ENCODE data around the gene PRMT3.

The PRMT3 gene

DNA sequence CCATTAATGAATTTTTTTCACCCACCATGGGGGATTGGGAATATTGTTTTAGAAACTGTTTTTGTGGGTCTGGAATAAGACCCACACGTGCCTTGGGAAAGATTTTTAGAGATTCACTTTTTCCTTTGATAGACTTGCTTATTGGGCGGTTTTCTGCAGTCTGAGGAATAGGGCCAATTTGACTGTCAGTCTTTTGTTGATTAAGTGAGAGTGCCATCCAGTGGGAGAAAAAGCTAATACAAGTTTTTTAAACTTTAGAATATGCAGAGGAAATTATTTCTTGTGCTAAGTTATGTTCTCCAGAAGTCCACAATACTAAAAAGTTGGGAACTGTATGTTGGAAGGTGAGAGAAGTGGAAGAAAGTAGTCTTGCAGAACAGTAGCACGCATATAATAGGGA, 56.1 kb downstream of the PRMT3 start:
- no peak overlapping the region for H3K4me3 ChIP-seq (ENCODE audit: low read depth, low read length)
- no peak overlapping the region for H3K27ac ChIP-seq
- TF ChIP-seq, protein P1, sequence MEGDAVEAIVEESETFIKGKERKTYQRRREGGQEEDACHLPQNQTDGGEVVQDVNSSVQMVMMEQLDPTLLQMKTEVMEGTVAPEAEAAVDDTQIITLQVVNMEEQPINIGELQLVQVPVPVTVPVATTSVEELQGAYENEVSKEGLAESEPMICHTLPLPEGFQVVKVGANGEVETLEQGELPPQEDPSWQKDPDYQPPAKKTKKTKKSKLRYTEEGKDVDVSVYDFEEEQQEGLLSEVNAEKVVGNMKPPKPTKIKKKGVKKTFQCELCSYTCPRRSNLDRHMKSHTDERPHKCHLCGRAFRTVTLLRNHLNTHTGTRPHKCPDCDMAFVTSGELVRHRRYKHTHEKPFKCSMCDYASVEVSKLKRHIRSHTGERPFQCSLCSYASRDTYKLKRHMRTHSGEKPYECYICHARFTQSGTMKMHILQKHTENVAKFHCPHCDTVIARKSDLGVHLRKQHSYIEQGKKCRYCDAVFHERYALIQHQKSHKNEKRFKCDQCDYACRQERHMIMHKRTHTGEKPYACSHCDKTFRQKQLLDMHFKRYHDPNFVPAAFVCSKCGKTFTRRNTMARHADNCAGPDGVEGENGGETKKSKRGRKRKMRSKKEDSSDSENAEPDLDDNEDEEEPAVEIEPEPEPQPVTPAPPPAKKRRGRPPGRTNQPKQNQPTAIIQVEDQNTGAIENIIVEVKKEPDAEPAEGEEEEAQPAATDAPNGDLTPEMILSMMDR (IDR thresholded peaks at IDR 0.05; ENCODE audit: low read depth, low read length), result no peak; the same call in 1 of the 2 replicates
- no peak for DNase-seq
- H3K36me3 ChIP-seq, result no peaks in the 10 kb centered on the region
- H3K9me3 ChIP-seq (ENCODE audit: severe bottlenecking), result no peaks in the 10 kb centered on the region
- no peaks in the 10 kb centered on the region for H3K27me3 ChIP-seq (ENCODE audit: insufficient read depth, low read depth, severe bottlenecking)

DNA sequence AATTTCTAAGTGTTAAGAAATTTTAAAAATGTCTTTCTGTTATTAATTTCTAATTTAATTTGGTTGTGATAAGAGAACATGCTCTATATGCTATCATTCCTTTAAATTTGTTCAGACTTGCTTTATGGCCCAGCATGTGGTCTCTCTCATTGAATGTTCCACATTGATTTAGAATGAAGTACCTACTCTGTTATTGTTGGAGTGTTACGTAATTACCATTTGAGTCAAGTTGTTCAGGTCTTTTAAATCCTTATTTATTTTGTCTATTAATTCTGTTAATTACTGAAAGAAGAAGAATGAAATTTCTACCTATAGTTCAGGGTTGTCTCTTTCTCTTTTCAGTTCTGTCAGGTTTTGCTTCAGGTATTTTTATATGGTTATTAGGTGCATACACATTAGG, 57.0 kb downstream of the PRMT3 start:
- TF ChIP-seq, protein P1 (IDR thresholded peaks at IDR 0.05; ENCODE audit: low read depth, low read length), result no peak
- H3K27me3 ChIP-seq (ENCODE audit: insufficient read depth, low read depth, severe bottlenecking), result no peaks in the 10 kb centered on the region
- H3K36me3 ChIP-seq, result no peaks in the 10 kb centered on the region
- no peaks in the 10 kb centered on the region for H3K9me3 ChIP-seq (ENCODE audit: severe bottlenecking)
- no peak overlapping the region for H3K27ac ChIP-seq
- no peak for DNase-seq
- no peak overlapping the region for H3K4me3 ChIP-seq (ENCODE audit: low read depth, low read length)

DNA sequence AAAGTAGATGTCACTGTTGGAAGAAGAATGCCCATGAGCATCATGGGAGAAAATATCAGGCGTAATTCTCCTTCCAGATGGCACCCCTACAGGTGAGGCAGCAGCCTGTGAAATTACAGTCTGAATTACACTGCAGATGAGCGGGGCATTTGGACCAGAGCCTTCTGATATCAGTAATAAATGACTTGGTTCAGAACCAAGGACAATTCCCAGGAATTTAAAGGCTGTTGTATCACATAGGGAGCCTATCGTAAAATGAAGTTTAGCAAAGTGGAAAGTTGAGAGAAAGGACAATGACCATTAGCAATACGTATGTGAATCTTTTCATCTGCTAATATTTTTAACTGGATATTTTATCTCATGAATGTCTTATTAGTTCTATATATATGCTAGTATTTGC, 61.3 kb downstream of the PRMT3 start:
- H3K9me3 ChIP-seq (ENCODE audit: severe bottlenecking), result no peaks in the 10 kb centered on the region
- no peak overlapping the region for H3K4me3 ChIP-seq (ENCODE audit: low read depth, low read length)
- no peaks in the 10 kb centered on the region for H3K36me3 ChIP-seq
- TF ChIP-seq, protein P1 (IDR thresholded peaks at IDR 0.05; ENCODE audit: low read depth, low read length), result no peak
- H3K27ac ChIP-seq, result no peak overlapping the region
- no peaks in the 10 kb centered on the region for H3K27me3 ChIP-seq (ENCODE audit: insufficient read depth, low read depth, severe bottlenecking)
- no peak for DNase-seq

DNA sequence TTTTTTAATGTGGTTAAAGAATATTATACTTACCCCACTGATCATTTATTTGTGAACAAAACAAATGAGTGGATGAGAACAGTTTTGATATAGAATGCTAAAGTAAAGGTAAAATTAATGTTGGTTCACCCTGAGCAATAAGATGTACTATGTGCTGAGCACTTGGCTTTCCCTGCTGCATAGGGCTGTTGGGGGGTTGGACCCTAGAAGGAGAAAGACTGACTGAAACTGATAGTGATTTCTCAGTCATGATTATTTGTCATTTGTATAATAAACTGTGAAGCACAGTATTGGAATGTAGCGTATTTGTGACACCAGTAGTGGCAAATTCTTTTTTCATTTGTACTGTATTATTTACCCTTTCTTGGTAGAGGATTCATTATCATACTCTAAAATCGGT, 63.3 kb downstream of the PRMT3 start:
- no peak overlapping the region for H3K27ac ChIP-seq
- TF ChIP-seq, protein P1 (IDR thresholded peaks at IDR 0.05; ENCODE audit: low read depth, low read length), result no peak

DNA sequence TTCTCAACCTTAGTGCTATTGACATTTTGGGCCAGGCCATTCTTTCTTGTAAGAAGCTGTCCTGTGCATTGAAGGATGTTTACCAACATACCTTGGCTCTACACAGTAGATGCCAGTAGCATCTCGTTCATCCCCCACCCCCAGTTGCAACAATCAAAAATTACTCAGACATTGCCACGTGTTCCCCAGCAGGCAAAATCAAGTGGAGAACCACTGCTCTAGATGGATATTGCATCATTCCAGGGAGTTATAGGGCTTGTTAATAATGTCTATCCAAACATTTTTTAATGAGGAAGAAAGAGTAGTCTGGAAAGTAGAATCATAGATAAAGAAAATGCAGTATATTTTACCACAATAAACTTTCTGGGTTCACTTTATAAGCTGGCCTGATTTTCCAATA, 64.1 kb downstream of the PRMT3 start:
- Histone ChIP-seq H3K27me3 (ENCODE audit: insufficient read depth, low read depth, severe bottlenecking) (no peaks in the 10 kb centered on the region), H3K36me3 (no peaks in the 10 kb centered on the region), H3K27ac (no peak overlapping the region), H3K9me3 (ENCODE audit: severe bottlenecking) (no peaks in the 10 kb centered on the region), H3K4me3 (ENCODE audit: low read depth, low read length) (no peak overlapping the region)
- no peak for DNase-seq
- TF ChIP-seq, protein P1 (IDR thresholded peaks at IDR 0.05; ENCODE audit: low read depth, low read length), result no peak

More for the DNA sequence above, 63.3 kb downstream of the PRMT3 start:
- no peak overlapping the region for H3K4me3 ChIP-seq (ENCODE audit: low read depth, low read length)
- no peaks in the 10 kb centered on the region for H3K27me3 ChIP-seq (ENCODE audit: insufficient read depth, low read depth, severe bottlenecking)
- DNase-seq, result no peak
- H3K36me3 ChIP-seq, result no peaks in the 10 kb centered on the region
- no peaks in the 10 kb centered on the region for H3K9me3 ChIP-seq (ENCODE audit: severe bottlenecking)

DNA sequence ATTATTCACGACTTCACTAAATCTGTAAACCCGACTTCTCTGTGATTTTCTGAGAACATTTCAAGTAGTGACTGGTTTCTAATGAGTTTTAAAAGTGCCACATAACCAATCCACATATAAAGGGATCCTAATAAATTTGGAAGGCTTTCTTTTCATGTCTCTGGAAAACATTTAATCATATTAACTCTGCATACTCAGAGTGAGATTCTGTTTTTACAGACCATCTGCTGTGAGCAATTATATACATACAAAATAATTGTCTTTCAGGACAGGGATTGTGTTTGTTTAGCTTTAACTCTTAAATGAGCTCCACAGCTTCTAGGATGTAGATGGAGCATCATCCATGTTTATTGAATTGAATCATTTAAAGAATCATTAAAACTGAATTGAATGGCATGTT, 65.1 kb downstream of the PRMT3 start:
- no peak overlapping the region for H3K27ac ChIP-seq
- H3K27me3 ChIP-seq (ENCODE audit: insufficient read depth, low read depth, severe bottlenecking), result no peaks in the 10 kb centered on the region
- no peaks in the 10 kb centered on the region; the same call in 1 of the 2 replicates for H3K36me3 ChIP-seq
- H3K9me3 ChIP-seq (ENCODE audit: severe bottlenecking), result no peaks in the 10 kb centered on the region
- DNase-seq, result no peak
- no peak overlapping the region for H3K4me3 ChIP-seq (ENCODE audit: low read depth, low read length)
- TF ChIP-seq, protein P1 (IDR thresholded peaks at IDR 0.05; ENCODE audit: low read depth, low read length), result no peak

Data from WERI-Rb-1 (cell line).